ENCODE results near the gene SP140L.

DNA sequence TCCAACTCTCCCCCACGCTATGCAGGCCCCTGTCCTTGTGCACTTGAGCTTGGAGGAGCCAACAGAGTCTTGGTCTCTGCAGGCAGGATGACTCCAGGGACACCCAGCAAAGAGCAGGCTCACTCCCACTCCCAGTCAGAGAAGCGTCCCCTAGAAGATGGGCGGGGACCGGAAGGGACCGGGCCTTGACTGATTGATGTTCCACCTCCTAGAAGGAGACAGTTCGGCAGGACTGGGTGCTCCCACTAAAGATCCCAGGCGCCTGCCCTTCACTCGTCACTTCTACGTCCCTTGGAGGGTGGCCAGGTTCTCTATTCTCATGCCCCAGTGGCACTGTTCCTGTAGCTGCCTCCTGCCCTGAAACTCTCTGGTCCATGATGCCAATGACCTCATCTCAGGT, 85.9 kb downstream of the SP140L start:
- TF ChIP-seq, protein P1, sequence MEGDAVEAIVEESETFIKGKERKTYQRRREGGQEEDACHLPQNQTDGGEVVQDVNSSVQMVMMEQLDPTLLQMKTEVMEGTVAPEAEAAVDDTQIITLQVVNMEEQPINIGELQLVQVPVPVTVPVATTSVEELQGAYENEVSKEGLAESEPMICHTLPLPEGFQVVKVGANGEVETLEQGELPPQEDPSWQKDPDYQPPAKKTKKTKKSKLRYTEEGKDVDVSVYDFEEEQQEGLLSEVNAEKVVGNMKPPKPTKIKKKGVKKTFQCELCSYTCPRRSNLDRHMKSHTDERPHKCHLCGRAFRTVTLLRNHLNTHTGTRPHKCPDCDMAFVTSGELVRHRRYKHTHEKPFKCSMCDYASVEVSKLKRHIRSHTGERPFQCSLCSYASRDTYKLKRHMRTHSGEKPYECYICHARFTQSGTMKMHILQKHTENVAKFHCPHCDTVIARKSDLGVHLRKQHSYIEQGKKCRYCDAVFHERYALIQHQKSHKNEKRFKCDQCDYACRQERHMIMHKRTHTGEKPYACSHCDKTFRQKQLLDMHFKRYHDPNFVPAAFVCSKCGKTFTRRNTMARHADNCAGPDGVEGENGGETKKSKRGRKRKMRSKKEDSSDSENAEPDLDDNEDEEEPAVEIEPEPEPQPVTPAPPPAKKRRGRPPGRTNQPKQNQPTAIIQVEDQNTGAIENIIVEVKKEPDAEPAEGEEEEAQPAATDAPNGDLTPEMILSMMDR (IDR thresholded peaks at IDR 0.05), result no peak
- TF ChIP-seq POLR2A (IDR thresholded peaks at IDR 0.05), result no peak

All from ovary (tissue), 3 donors.